ENCODE measurements around the gene KRTAP12-1.
A peak's percentile ranks its signal among the peaks of the same experiment; 100 is the strongest.
"Not testable (repeated sequence)": the region's sequence is repeated elsewhere in the genome, so short reads cannot be mapped to it uniquely, and the experiment has no call there.

The KRTAP12-1 gene

DNA sequence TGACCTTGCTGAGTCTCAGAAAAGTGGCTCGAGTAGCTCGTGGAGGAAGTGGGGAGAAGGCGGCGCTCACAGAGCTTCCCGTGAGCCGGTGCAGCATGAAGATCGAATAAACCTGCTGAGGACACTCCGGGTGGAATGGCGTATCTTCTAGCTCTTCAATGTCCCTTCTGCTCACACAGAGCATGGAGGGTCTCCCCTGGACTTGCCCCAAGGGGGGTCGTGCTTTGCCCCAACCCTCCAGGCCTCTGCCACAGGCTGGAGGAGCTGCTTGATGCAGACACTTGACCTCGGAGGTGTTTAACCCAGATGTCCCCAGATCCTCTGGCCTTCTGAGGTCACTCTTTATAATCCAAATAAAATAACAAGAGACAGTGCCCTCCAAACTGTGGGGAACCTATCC is 12.8 kb upstream of the KRTAP12-1 start:
- ATAC-seq (no peak), DNase-seq (ENCODE audit: low spot score in 2 of 2) (peak in 1 of 2 donors; percentile 45)
- Mint-ChIP-seq H3K4me3 (no peak overlapping the region), H3K27ac (peak overlapping the region; percentile 46), H3K4me1 (peaks cover 44% of the 10 kb centered on the region), H3K36me3 (no peaks in the 10 kb centered on the region), H3K9me3 (peaks cover 14% of the 10 kb centered on the region)

DNA sequence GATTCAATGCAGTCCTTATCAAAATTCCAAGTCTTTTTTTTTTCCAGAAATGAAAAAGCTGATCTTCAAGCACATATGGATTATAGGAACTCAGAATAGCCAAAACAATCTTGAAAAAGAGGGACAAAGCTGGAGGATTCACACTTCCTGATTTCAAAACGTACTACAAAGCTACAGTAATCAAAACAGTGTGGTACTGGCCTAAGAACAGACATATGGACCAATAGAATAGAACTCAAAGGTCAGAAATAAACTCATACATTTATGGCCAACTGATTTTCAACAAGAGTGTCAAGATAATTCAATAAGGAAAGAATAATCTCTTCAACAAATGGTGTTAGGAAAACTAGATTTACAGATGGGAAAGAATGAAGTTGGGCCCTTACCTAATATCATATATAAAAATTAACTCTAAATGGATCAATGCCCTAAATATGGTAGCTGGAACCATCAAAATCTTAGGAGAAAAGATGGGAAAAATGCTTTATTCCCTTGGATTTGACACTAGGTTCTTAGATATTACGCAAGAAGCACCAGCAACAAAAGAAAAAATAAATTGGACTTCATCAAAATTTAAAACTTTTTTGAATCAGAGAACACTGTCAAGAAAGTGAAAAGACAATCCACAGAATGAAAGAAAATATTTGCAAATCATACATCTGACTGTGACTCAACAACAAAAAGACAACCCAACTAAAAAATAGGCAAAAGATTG is 11.0 kb upstream of the KRTAP12-1 start:
- Mint-ChIP-seq H3K27ac (no peak overlapping the region), H3K4me1 (peaks cover 38% of the 10 kb centered on the region), H3K36me3 (no peaks in the 10 kb centered on the region), H3K9me3 (peaks cover 14% of the 10 kb centered on the region), H3K4me3 (no peak overlapping the region)
- ATAC-seq: no peak
- DNase-seq (ENCODE audit: low spot score in 2 of 2): no peak

DNA sequence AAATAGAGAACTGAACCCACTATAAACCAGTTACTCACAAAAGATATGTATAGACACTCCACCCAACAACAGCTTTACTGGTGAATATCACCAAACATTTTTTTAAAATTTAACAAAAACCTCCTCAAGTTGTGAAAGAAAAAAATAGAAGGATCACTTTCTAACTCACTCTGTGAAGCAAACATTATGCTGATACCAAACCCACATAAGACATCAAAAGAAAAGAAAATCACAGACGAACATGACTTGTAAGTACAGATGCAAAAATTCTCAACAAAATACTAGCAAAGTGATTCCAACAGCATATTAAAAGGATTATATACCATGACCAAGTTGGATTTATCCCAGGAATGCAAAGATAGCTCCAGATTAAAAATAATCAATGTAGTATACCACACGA is 9.7 kb upstream of the KRTAP12-1 start:
- Mint-ChIP-seq H3K27ac (no peak overlapping the region), H3K4me3 (no peak overlapping the region), H3K9me3 (peaks cover 14% of the 10 kb centered on the region), H3K4me1 (peaks cover 30% of the 10 kb centered on the region), H3K36me3 (no peaks in the 10 kb centered on the region)
- DNase-seq (ENCODE audit: low spot score in 2 of 2) (no peak), ATAC-seq (no peak)

DNA sequence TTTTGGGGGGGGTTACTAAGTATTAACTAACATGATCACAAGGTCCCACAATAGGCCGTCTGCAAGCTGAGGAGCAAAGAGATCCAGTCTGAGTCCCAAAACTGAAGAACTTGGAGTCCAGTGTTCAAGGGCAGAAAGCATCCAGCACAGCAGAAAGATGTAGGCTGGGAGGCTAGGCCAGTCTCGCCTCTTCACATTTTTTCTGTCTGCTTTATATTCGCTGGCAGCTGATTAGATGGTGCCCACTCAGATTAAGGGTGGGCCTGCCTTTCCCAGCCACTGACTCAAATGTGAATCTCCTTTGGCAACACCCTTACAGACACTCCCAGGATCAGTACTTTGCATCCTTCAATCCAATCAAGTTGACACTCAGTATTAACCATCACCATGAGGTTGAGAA is 7.8 kb upstream of the KRTAP12-1 start:
- not testable (repeated sequence) for H3K27ac Mint-ChIP-seq, H3K36me3 Mint-ChIP-seq, H3K4me3 Mint-ChIP-seq, ATAC-seq
- Mint-ChIP-seq H3K9me3 (peaks cover 14% of the 10 kb centered on the region), H3K4me1 (peaks cover 22% of the 10 kb centered on the region)
- peak in 1 of 2 donors; percentile 25 for DNase-seq (ENCODE audit: low spot score in 2 of 2)

DNA sequence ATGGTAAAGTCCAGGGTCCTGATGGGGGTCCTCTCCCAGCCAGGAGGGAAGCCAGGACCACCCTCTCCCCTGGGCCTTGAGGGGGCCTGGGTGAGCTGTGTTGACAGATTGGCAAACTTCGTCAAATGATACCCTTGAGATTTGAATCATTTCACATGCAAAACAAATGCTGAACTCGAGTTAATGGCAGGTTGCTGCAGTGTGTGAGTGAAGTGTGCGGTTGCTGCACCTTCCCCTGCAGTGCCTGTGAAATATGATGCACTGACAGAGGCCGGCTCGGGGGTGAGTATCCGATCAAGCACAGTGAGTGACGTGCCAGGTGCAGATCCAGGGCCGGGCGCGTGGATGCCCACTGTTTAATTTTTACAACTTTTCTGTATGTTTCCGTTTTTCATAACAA is 5.7 kb upstream of the KRTAP12-1 start:
- peaks cover 5% of the 10 kb centered on the region for H3K9me3 Mint-ChIP-seq
- peaks cover 16% of the 10 kb centered on the region for H3K4me1 Mint-ChIP-seq
- no peak overlapping the region for H3K27ac Mint-ChIP-seq
- H3K4me3 Mint-ChIP-seq: no peak overlapping the region
- no peak for ATAC-seq
- no peak for DNase-seq (ENCODE audit: low spot score in 2 of 2)
- no peaks in the 10 kb centered on the region for H3K36me3 Mint-ChIP-seq

DNA sequence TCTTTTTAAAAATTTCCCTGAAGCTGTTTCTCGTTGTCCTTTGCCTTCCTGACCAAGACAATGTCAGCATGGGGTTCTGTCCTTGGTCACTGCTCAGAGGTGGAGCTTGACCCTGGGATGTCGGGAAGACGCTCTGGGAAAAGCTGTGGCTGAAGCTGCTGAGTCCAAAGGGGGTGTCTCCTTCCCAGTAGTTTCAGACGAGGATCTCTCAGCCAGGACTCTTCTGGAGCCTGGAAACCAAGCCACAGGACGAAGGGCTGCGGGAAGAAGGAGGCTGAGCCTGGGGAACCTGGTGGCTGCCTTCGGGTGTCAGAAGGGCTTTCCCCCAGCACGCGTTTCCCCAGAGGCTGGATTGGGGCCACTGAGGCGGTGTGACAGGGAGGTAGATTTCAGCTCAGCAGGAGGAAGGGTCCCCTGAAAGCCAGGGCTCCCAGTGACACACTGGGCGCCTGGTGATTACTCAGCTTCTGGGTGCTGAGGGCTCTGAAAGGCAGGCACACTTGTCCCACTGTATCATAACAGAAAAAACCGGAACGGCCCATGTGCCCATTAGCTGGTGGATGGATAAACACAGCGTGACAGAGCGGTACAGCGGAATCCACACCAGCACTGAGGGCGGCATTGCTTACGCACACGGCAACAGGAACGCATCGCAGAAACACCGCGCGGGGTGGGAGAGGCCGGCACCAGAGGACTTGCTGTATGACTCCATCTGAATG is 5.0 kb upstream of the KRTAP12-1 start:
- H3K36me3 Mint-ChIP-seq: no peaks in the 10 kb centered on the region
- no peak overlapping the region for H3K4me3 Mint-ChIP-seq
- H3K4me1 Mint-ChIP-seq: peaks cover 16% of the 10 kb centered on the region
- H3K9me3 Mint-ChIP-seq: no peaks in the 10 kb centered on the region
- DNase-seq (ENCODE audit: low spot score in 2 of 2): no peak
- no peak for ATAC-seq
- peak overlapping the region; percentile 68 for H3K27ac Mint-ChIP-seq

DNA sequence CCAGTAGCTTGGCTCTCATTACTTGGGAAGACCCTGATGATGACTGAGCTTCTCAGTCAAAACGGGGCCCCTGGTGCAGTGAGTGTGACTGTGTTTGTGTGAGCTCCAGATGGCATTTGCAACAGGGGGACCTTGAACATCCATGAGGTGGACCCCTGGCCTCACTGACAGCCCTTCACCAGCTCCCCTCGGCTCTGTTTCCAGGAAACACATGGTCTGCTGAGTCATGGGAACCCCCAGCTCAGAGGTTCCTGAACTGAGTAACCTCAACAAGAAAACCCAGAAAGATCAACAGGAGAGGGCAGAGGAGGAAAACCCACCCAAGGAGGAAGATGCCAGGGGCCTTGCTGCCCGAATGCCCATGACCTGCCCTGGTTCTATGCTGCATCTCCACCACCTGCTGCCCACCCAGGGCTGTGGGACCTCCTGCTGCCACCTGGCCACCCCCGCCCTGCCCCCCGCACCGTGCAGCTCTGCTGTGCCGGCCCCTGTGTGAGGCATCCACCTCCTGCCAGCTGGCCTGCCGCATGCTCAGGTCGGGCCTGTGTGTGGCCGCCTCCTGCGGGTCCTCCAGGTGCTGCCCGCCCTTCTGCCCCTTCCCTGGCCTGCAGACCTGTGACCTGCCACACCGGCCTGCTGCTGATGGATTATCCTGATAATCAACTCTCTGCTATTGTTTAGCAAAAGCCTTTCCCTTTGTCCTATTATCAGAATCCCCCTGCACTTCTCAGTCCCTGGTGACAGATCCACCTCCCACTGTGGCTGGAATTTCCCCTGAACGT is 4.2 kb upstream of the KRTAP12-1 start:
- peak in 1 of 2 donors; percentile 34 for DNase-seq (ENCODE audit: low spot score in 2 of 2)
- peak; percentile 62 for ATAC-seq
- Mint-ChIP-seq H3K36me3 (no peaks in the 10 kb centered on the region), H3K4me3 (no peak overlapping the region), H3K27ac (peak overlapping the region; percentile 68), H3K9me3 (no peaks in the 10 kb centered on the region), H3K4me1 (peaks cover 16% of the 10 kb centered on the region)

DNA sequence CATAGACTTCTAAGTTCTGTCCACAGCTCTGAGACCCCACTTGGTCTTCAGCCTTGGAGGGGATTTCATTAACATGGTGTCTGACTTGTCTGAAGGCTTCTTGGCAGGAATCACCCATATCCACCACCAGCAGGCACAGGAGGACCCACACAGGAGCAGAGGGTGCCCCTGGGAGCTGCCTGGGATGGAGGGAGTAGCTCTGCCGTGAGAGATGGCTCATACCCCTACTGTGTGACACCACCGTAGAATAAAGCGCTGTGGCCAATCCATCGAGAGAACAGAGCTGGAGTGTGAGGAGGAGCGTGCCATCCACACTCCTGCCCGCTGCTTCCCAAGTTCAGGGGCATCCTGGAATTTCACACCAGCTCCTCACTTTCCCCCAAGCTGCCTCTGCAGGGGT is 3.1 kb upstream of the KRTAP12-1 start:
- peaks cover 16% of the 10 kb centered on the region for H3K4me1 Mint-ChIP-seq
- ATAC-seq, H3K27ac Mint-ChIP-seq, H3K9me3 Mint-ChIP-seq, H3K36me3 Mint-ChIP-seq, H3K4me3 Mint-ChIP-seq: not testable (repeated sequence)
- DNase-seq (ENCODE audit: low spot score in 2 of 2): peak in 1 of 2 donors; percentile 39

DNA sequence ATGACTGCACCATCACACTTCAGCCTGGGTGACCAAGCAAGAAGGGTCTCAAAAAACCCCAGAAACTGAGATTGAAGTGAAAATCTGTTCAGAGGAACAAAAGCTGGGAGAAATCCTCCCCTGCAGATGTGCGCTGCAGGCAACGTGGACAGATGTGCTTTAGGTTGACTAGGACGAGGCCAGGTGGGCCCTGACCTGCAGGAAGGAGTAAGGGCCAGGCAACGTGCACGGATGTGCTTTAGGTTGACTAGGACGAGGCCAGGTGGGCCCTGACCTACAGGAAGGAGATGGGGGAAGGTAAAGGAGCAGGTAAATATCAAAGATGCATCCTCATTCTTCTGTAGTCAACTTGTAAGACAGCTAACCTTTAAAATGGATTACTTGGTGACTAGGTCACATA is 2.5 kb upstream of the KRTAP12-1 start:
- H3K36me3 Mint-ChIP-seq: no peaks in the 10 kb centered on the region
- peak in 1 of 2 donors; percentile 44 for DNase-seq (ENCODE audit: low spot score in 2 of 2)
- peaks cover 16% of the 10 kb centered on the region for H3K4me1 Mint-ChIP-seq
- H3K9me3 Mint-ChIP-seq: no peaks in the 10 kb centered on the region
- H3K4me3 Mint-ChIP-seq: no peak overlapping the region
- no peak overlapping the region for H3K27ac Mint-ChIP-seq
- no peak for ATAC-seq

DNA sequence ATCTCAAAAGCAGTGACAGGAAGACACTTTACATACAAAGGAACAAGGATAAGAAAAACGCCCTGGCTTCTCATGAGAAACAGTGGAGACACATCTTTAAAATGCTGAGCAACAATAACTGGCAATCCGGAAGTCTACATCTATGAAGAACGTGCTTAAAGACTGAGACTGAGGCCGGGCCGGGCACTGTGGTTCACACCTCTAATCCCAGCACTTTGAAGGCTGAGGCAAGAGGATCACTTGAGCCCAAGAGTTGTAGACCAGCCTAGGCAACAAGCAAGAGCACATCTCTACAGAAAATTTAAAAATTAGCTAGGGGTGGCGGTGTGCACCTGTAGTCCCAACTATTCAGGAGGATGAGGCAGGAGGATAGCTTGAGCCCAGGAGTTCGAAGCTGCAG is 2.1 kb upstream of the KRTAP12-1 start:
- Mint-ChIP-seq H3K4me1 (peaks cover 16% of the 10 kb centered on the region), H3K27ac (no peak overlapping the region), H3K36me3 (no peaks in the 10 kb centered on the region), H3K4me3 (no peak overlapping the region), H3K9me3 (no peaks in the 10 kb centered on the region)
- no peak for DNase-seq (ENCODE audit: low spot score in 2 of 2)
- ATAC-seq: no peak

DNA sequence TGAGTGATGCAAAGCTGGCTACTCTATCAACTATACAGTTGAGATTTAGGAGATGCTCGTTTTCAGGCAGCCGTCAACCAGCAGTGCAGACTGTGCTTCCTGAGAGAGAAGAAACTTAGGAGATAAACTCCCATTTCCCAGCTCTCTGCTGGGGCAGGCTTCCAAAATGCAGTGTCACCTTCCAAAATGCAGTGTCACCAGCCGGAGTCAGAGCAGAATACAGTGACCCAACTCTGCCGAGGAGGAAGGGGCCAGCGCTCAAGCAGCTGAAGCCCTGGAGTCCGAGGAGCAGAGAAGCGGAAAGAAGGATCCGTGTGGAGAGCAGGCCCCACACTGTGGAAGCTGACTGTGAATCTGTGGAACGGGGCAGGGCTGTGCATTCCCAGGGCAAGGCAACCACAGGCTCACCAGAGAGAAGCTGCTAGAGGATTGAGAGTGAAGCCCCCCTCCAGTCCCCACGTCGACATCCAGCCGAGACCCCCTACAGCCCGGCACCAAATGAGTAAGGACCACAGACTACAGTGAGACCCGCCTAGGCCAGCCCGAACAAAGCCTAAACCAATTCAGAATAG is 703 bp upstream of the KRTAP12-1 start:
- DNase-seq (ENCODE audit: low spot score in 2 of 2) (no peak), ATAC-seq (no peak)
- H3K36me3 Mint-ChIP-seq: no peaks in the 10 kb centered on the region
- no peak overlapping the region for H3K27ac Mint-ChIP-seq
- H3K4me1 Mint-ChIP-seq: peaks cover 16% of the 10 kb centered on the region
- H3K9me3 Mint-ChIP-seq: no peaks in the 10 kb centered on the region
- H3K4me3 Mint-ChIP-seq: no peak overlapping the region

DNA sequence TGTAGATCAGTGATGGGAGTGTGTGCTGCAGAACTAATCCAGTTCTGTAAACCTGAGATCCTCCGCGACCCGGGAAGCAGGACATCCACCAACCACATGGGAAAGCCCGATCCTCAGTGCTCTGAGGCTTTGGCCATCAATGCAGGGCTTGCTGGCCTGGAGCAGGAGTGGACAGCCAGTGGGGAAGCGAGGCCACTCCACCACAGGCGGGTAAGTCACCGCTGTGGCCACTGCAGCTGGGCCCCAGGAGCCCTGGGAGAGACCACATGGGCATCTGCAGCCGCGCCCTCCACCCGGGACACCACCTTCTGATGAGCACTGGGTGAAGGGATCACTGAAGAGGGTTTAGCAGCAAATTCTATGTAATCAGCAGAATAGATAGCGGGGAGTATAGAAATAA is 811 bp downstream of the KRTAP12-1 start:
- Mint-ChIP-seq H3K4me3 (no peak overlapping the region), H3K9me3 (no peaks in the 10 kb centered on the region), H3K27ac (no peak overlapping the region), H3K36me3 (no peaks in the 10 kb centered on the region), H3K4me1 (peaks cover 6% of the 10 kb centered on the region)
- peak in 1 of 2 donors; percentile 29 for DNase-seq (ENCODE audit: low spot score in 2 of 2)
- no peak for ATAC-seq

DNA sequence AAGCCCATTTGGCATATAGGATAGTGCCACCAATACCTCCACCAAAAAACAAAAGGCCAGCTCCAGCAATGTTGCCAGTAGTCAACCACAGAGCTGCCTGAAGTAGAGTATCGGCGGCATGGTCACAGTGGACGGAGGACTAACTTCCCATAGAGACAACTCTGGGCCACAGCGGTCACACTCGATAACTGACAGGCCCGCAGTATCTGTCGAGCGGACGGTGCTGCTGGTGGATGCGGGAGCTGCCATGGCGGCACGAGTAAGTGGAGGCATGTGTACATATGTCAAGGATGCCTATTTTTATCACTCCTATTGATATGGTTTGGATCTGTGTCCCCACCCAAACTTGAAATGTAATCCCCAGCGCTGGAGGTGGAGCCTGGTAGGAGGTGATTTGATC is 4.1 kb downstream of the KRTAP12-1 start:
- no peak for ATAC-seq
- no peaks in the 10 kb centered on the region for H3K36me3 Mint-ChIP-seq

DNA sequence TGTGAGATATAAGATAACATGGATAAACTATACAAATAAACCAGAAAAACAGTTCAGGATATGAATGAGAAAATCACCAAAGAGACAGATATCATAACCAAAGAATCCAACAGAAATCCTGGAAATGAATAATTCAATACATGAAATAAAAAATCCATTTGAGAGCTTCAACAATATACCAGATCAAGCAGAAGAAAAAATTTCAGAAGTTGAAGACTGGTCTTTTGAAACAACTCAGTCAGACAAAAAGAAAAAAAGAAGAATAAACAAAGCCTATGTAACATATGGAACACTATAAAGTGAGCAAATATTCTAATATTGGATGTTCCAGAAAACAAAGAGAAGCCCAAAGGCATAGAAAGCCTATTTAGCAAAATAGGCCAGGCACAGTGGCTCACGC is 10.1 kb downstream of the KRTAP12-1 start:
- H3K9me3 Mint-ChIP-seq: peaks cover 16% of the 10 kb centered on the region

More for the DNA sequence above, 4.1 kb downstream of the KRTAP12-1 start:
- no peak overlapping the region for H3K4me3 Mint-ChIP-seq
- no peak for DNase-seq (ENCODE audit: low spot score in 2 of 2)
- H3K27ac Mint-ChIP-seq: no peak overlapping the region
- no peaks in the 10 kb centered on the region for H3K4me1 Mint-ChIP-seq
- peaks cover 6% of the 10 kb centered on the region for H3K9me3 Mint-ChIP-seq

More for the DNA sequence above, 10.1 kb downstream of the KRTAP12-1 start:
- Mint-ChIP-seq H3K27ac (no peak overlapping the region), H3K36me3 (no peaks in the 10 kb centered on the region), H3K4me3 (no peak overlapping the region), H3K4me1 (no peaks in the 10 kb centered on the region)
- ATAC-seq (no peak), DNase-seq (ENCODE audit: low spot score in 2 of 2) (no peak)
